Measurements from ENCODE around the gene TGFBR3. TPM values are rescaled to one million over a fixed set of nuclear protein-coding genes. Genes with fewer than 3 reads are reported as not detected.
"Not testable (repeated sequence)": the region's sequence is repeated elsewhere in the genome, so short reads cannot be mapped to it uniquely, and the experiment has no call there.

TGFBR3 gene
- total and polyA plus RNA-seq, 7 donors = 5.1 to 24.5 (median 8.9) TPM

GRCh38 chr1:91669584-91670350, 216.2 kb downstream of the TGFBR3 start:
- Histone ChIP-seq H3K9me3 (no peaks in the 10 kb centered on the region), H3K4me1 (no peaks in the 10 kb centered on the region), H3K27ac (no peak overlapping the region), H3K36me3 (ENCODE audit: insufficient read depth in 1 of 2, low read depth in 1 of 2) (no peaks in the 10 kb centered on the region), H3K27me3 (ENCODE audit: insufficient read depth in 3 of 3, low read length in 2 of 3) (no peaks in the 10 kb centered on the region), H3K4me3 (no peak overlapping the region)
- TF ChIP-seq, protein P1, sequence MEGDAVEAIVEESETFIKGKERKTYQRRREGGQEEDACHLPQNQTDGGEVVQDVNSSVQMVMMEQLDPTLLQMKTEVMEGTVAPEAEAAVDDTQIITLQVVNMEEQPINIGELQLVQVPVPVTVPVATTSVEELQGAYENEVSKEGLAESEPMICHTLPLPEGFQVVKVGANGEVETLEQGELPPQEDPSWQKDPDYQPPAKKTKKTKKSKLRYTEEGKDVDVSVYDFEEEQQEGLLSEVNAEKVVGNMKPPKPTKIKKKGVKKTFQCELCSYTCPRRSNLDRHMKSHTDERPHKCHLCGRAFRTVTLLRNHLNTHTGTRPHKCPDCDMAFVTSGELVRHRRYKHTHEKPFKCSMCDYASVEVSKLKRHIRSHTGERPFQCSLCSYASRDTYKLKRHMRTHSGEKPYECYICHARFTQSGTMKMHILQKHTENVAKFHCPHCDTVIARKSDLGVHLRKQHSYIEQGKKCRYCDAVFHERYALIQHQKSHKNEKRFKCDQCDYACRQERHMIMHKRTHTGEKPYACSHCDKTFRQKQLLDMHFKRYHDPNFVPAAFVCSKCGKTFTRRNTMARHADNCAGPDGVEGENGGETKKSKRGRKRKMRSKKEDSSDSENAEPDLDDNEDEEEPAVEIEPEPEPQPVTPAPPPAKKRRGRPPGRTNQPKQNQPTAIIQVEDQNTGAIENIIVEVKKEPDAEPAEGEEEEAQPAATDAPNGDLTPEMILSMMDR (IDR thresholded peaks at IDR 0.05) = no peak
- ATAC-seq = no peak
- DNase-seq = no peak
- 92 to 97% (median 96%) methylated on average over 25 of the region's 25 CpGs for WGBS, 3 donors
- intact Hi-C loops (cut with DNase I) = no loop called here

DNA sequence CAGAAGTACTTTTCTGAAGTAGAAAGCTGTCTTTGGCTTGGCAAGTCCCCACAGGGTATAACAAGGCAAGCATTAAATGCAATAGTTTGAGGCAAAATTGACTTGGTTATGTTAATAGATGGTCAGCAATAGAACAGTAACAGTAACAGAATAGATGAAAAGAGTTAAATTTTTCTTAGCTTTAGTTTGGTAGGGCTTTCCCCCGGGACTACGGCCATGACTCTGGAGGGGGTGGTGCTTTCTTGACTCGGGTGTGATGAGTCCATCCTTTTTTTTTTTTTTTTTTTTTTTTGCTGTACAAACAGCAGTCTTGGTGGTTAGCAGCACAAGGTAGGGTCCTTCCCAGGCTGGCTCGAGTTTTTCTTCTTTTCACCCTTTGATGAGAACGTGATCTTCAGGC, 219.3 kb downstream of the TGFBR3 start:
- H3K4me3 ChIP-seq; DNase-seq; H3K36me3 ChIP-seq (ENCODE audit: insufficient read depth in 1 of 2, low read depth in 1 of 2); H3K27me3 ChIP-seq (ENCODE audit: insufficient read depth in 3 of 3, low read length in 2 of 3); H3K9me3 ChIP-seq; intact Hi-C loops (cut with DNase I); H3K27ac ChIP-seq; ATAC-seq; H3K4me1 ChIP-seq: not testable (repeated sequence)
- 48 to 51% (median 50%) methylated on average over 5 of the region's 5 CpGs for WGBS, 3 donors

GRCh38 chr1:91661121-91661520, 224.8 kb downstream of the TGFBR3 start:
- TF ChIP-seq, protein P1 (IDR thresholded peaks at IDR 0.05) = no peak
- Histone ChIP-seq H3K4me1 (no peaks in the 10 kb centered on the region), H3K9me3 (peaks cover 11% of the 10 kb centered on the region), H3K27ac (no peak overlapping the region), H3K36me3 (ENCODE audit: insufficient read depth in 1 of 2, low read depth in 1 of 2) (no peaks in the 10 kb centered on the region), H3K4me3 (no peak overlapping the region), H3K27me3 (ENCODE audit: insufficient read depth in 3 of 3, low read length in 2 of 3) (no peaks in the 10 kb centered on the region)
- ATAC-seq (no peak), DNase-seq (no peak)
- intact Hi-C loops (cut with DNase I) = no loop called here

DNA sequence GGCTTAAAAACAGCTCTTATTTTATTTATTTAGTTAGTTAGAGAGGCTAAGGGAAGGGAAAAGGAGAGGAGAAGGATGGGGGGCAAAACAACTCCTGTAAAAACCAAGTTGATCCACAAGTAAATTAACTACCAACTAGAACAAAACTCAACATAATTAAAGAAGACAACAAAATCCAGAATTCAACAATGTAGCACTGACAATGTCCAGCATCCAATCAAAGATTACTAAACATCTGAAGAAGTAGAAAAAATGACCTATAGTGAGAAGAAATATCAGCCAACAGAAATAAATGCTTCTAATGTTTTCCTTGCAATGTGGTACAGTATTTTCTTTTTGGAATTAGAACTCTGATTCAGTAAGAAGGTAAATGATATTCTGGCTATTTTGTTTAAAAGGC, 225.2 kb downstream of the TGFBR3 start:
- TF ChIP-seq, protein P1 (IDR thresholded peaks at IDR 0.05) = no peak
- intact Hi-C loops (cut with DNase I) = no loop called here
- no peaks in the 10 kb centered on the region for H3K27me3 ChIP-seq (ENCODE audit: insufficient read depth in 3 of 3, low read length in 2 of 3)
- H3K9me3 ChIP-seq = peaks cover 11% of the 10 kb centered on the region
- ATAC-seq (no peak), DNase-seq (no peak)
- H3K27ac ChIP-seq = no peak overlapping the region
- no peaks in the 10 kb centered on the region for H3K4me1 ChIP-seq
- no peaks in the 10 kb centered on the region for H3K36me3 ChIP-seq (ENCODE audit: insufficient read depth in 1 of 2, low read depth in 1 of 2)
- H3K4me3 ChIP-seq = no peak overlapping the region

DNA sequence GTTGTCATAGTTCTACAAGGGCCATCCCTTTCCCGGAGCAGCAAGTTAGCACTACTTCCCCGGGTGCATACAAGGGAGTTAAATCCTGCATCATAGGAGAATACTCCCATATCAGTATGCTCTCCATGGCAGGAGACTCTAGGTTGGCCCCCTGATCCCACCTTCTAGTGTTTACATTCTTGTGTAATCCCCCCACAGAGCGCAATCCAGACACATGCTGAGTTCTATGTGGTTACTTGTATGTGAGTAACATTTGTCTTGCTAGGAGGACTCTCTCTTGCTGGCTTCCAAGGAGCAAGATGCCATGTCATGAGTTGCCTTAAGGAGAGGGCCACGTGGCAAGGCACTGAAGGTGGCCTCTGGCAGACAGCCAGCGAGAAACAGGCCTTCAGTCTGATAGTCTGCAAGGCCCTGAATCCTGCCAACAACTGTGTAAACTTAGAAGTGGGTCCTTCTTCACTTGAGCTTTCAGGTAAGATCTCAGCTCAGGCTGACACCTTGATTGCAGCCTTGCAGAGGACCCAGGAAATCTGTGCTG, 230.0 kb downstream of the TGFBR3 start:
- no peaks in the 10 kb centered on the region for H3K4me1 ChIP-seq
- WGBS, 3 donors = 74 to 82% (median 80%) methylated on average over 5 of the region's 5 CpGs
- H3K27me3 ChIP-seq (ENCODE audit: insufficient read depth in 3 of 3, low read length in 2 of 3) = no peaks in the 10 kb centered on the region
- intact Hi-C loops (cut with DNase I) = no loop called here
- no peak for DNase-seq
- H3K4me3 ChIP-seq = no peak overlapping the region
- ATAC-seq = no peak
- TF ChIP-seq, protein P1 (IDR thresholded peaks at IDR 0.05) = no peak
- peaks cover 5% of the 10 kb centered on the region for H3K9me3 ChIP-seq
- no peak overlapping the region for H3K27ac ChIP-seq
- no peaks in the 10 kb centered on the region for H3K36me3 ChIP-seq (ENCODE audit: insufficient read depth in 1 of 2, low read depth in 1 of 2)

All from psoas muscle (tissue), 8 donors.